Measurements from ENCODE around the gene BAG3. TPM values are rescaled to one million over a fixed set of nuclear protein-coding genes. Genes with fewer than 3 reads are reported as not detected.

The BAG3 gene
- total and polyA plus RNA-seq, 2 of the 4 experiments (the other 2 are of a cell fraction), result 5.4 to 42.5 TPM

GRCh38 chr10:119602241-119603095 lies 48.7 kb upstream of the BAG3 start:
- 0 out of 2 replicates have a peak, but pooled peaks cover 5% of the 10 kb centered on the region for H3K9me1 ChIP-seq (ENCODE audit: insufficient read depth, low read length)
- no peak overlapping the region for H4K8ac ChIP-seq (ENCODE audit: low read depth in 2 of 2, low read length in 2 of 2)
- H2BK120ac ChIP-seq (ENCODE audit: low read depth, low read length), result no peak overlapping the region
- H2BK15ac ChIP-seq (ENCODE audit: low read depth, low read length), result no peak overlapping the region
- H3K18ac ChIP-seq (ENCODE audit: low read depth, low read length), result no peak overlapping the region
- no peaks in the 10 kb centered on the region; the same call in 1 of the 2 replicates for H3K36me3 ChIP-seq (ENCODE audit: control insufficient read depth, insufficient read depth, low read length)
- intact Hi-C loops (cut with micrococcal nuclease) (no loop called here), dilution Hi-C loops (cut with HindIII; ENCODE audit: low sequenced_read_pairs, unreplicated experiment) (no loop called here), in situ Hi-C loops (cut with MboI; ENCODE audit: low sequenced_read_pairs) (no loop called here)
- ChIA-PET CTCF (interaction anchor here (0.7 to 1.3 kb wide), 6 partner anchors 14 to 403 kb away, joined by 3 to 6 read pairs (median 3); no protein-coding TSS in a partner anchor), POLR2A (ENCODE audit: unreplicated experiment) (no interaction called here)
- no peaks in the 10 kb centered on the region for H3K9me3 ChIP-seq (ENCODE audit: control insufficient read depth, insufficient read depth, low read length)
- DNase-seq, result no peak
- no peak overlapping the region for H4K91ac ChIP-seq (ENCODE audit: insufficient read depth, low read depth, low read length)
- no peaks in the 10 kb centered on the region; the same call in 1 of the 2 replicates for H3K27me3 ChIP-seq (ENCODE audit: control insufficient read depth, insufficient read depth, low read length)
- no peak overlapping the region for H2AFZ ChIP-seq (replicated peaks; ENCODE audit: low read length, poor library complexity)
- H3K23ac ChIP-seq (ENCODE audit: low read depth, low read length), result no peak overlapping the region
- no peaks in the 10 kb centered on the region for H4K20me1 ChIP-seq (ENCODE audit: insufficient read depth, low read length)
- H3K4ac ChIP-seq (ENCODE audit: low read depth, low read length), result no peak overlapping the region
- no TSS peak for BruUV-seq (replicated peaks)
- no peak overlapping the region for H3K9ac ChIP-seq (ENCODE audit: low read depth, low read length)
- H4K5ac ChIP-seq (ENCODE audit: low read depth, low read length), result no peak overlapping the region
- no peak overlapping the region for H3K56ac ChIP-seq (ENCODE audit: extremely low read depth, insufficient read depth, low read length)
- peaks cover 3 to 12% of the 10 kb centered on the region in 2 experiments; a peak in 2 of 4 replicates for H3K79me1 ChIP-seq (ENCODE audit: low read depth in 1 of 2, low read length in 2 of 2)
- no peak overlapping the region for H2AK9ac ChIP-seq (replicated peaks; ENCODE audit: low read depth, low read length, poor library complexity)
- H2BK5ac ChIP-seq (ENCODE audit: low read depth, low read length, poor library complexity, severe bottlenecking), result no peak overlapping the region
- WGBS, 2 experiments (ENCODE audit: extremely low coverage in 2 of 2, insufficient read length in 1 of 2), result no CpG with 5 or more reads among the region's 2 CpGs
- no peak overlapping the region for H3K4me2 ChIP-seq (ENCODE audit: low read depth, low read length)
- H3K4me1 ChIP-seq (ENCODE audit: control insufficient read depth, insufficient read depth, low read length), result no peaks in the 10 kb centered on the region
- ATAC-seq (ENCODE audit: low read depth), result peak; percentile 92
- no peak overlapping the region for H3K4me3 ChIP-seq (ENCODE audit: insufficient read depth, low read depth, low read length)
- no peak overlapping the region for H3K27ac ChIP-seq (ENCODE audit: insufficient read depth, low read length)
- no peak overlapping the region for H3K14ac ChIP-seq (replicated peaks; ENCODE audit: low read depth, low read length)
- H2BK20ac ChIP-seq (ENCODE audit: low read depth, low read length), result no peak overlapping the region
- H2AK5ac ChIP-seq (ENCODE audit: low read depth, low read length), result no peak overlapping the region
- TF ChIP-seq RAD21 (IDR thresholded peaks at IDR 0.05; ENCODE audit: low read length), result peak; percentile 44
- TF ChIP-seq MAFK (IDR thresholded peaks at IDR 0.05; ENCODE audit: low read depth, low read length), result no peak
- no peak for TF ChIP-seq RFX5 (IDR thresholded peaks at IDR 0.05; ENCODE audit: low read depth, low read length)
- TF ChIP-seq MAZ (IDR thresholded peaks at IDR 0.05; ENCODE audit: borderline replicate concordance, low read depth, low read length), result no peak
- TF ChIP-seq CHD1 (IDR thresholded peaks at IDR 0.05; ENCODE audit: low read depth, low read length), result no peak
- TF ChIP-seq CTCF (conservative IDR thresholded peaks at IDR 0.05; ENCODE audit: low read depth, low read length), result peak; percentile 58
- no peak for TF ChIP-seq POLR2A (IDR thresholded peaks at IDR 0.05; ENCODE audit: low read depth, low read length)
- no peak for TF ChIP-seq BHLHE40 (IDR thresholded peaks at IDR 0.05; ENCODE audit: low read depth, low read length)
- no peak for TF ChIP-seq MXI1 (IDR thresholded peaks at IDR 0.05; ENCODE audit: borderline replicate concordance, low read depth, low read length)
- no peak for TF ChIP-seq ELK1 (IDR thresholded peaks at IDR 0.05; ENCODE audit: borderline replicate concordance, low read depth, low read length)
- peak; percentile 59; the same call in 1 of the 2 replicates for TF ChIP-seq CEBPB (IDR thresholded peaks at IDR 0.05; ENCODE audit: low read depth, low read length)
- TF ChIP-seq SMC3 (IDR thresholded peaks at IDR 0.05; ENCODE audit: low read depth, low read length), result 0 out of 2 replicates have a peak, but pooled peaks have one; percentile 20
- no peak for TF ChIP-seq NFE2L2 (IDR thresholded peaks at IDR 0.05; ENCODE audit: low read depth, low read length)
- no peak for TF ChIP-seq USF2 (IDR thresholded peaks at IDR 0.05; ENCODE audit: low read depth, low read length)
